Right lobe of liver (tissue), 6 donors: ENCODE measurements around the gene VWA8. TPM values are rescaled to one million over a fixed set of nuclear protein-coding genes. Genes with fewer than 3 reads are reported as not detected.

Experiments
- ATAC-seq, 4 donors: fragments of 200-7000 bp; cut with Tn5 transposase; one replicate each; pipeline ENCODE4 v1.9.1; 2020; ENCODE audit warnings: mild to moderate bottlenecking in 4 of 4, moderate library complexity in 4 of 4
- DNase-seq, 3 donors: peaks; one replicate each; pipeline ENCODE4 v3.0.0-alpha.2; 2020
- H3K27ac ChIP-seq, 3 donors: fragments of 200-600 bp; one replicate each; pipeline ENCODE4 v1.8.0; 2022
- H3K27me3 ChIP-seq, 2 donors: fragments of 200-600 bp; one replicate each; pipeline ENCODE4 v1.8.0; 2022
- H3K36me3 ChIP-seq, 4 donors: fragments of 200-600 bp; sonication (generic) in 1 of 4; one replicate each; pipeline versions ENCODE4 v1.5.1 to v1.8.0; 2017 to 2022; ENCODE audit warnings: control low read depth in 1 of 4
- H3K4me1 ChIP-seq, 4 donors: fragments of 200-600 bp; sonication (generic) in 1 of 4; one replicate each; pipeline versions ENCODE4 v1.5.1 to v1.8.0; 2017 to 2022; ENCODE audit warnings: control low read depth in 1 of 4
- H3K4me3 ChIP-seq, 3 donors: fragments of 200-600 bp; one replicate each; pipeline ENCODE4 v1.8.0; 2022
- H3K9me3 ChIP-seq, 4 donors: fragments of 200-600 bp; sonication (generic) in 1 of 4; one replicate each; pipeline versions ENCODE4 v1.5.1 to v1.8.0; 2017 to 2022; ENCODE audit warnings: control low read depth in 1 of 4
- CTCF ChIP-seq, 4 donors: fragments of 200-600 bp in 3 of 4; fragments of 450-650 bp in 1 of 4; IDR thresholded peaks; one replicate each; pipeline versions ENCODE4 v1.5.1 to v1.8.0; 2016 to 2022; ENCODE audit warnings: antibody characterized with exemption in 4 of 4, mild to moderate bottlenecking in 2 of 4
- POLR2A ChIP-seq: fragments of 450-650 bp; IDR thresholded peaks from one replicate; pipeline ENCODE4 v1.6.1; 2017; ENCODE audit warnings: antibody characterized with exemption, mild to moderate bottlenecking
- WGBS: methylation state at CpG from one replicate; pipeline ENCODE4 v1.1.6; 2018; ENCODE audit warnings: low coverage, low lambda C conversion rate; ENCODE audit not compliant: insufficient coverage; ENCODE audit errors: missing lambda C conversion rate; 5-methylcytosine and 5-hydroxymethylcytosine counted together
- intact Hi-C, 2 donors: fragments of 100-400 bp; cut with DNase I; formaldehyde crosslinking; loops; one replicate each; pipeline versions ENCODE4 v1.11.2 to v1.14.1; 2022
- total RNA-seq, 6 experiments: library from RNA; depleted of rRNA in 2 of 6; stranded (reverse); fragments of >200 nt in 2 of 6; fragmentation: NEBNext Ultra II Directional in 3 of 6; extraction: Animal tissue kit (Norgen Biotek cat#: 25700) in 3 of 6; gene quantifications; one replicate each; pipeline versions ENCODE4 v1.1.0 to v1.2.4, GENCODE V29; 2016 to 2023
- donor health status: DM: no; HTN: yes; CAD: no.
- donor health status: DM: no; HTN: no; CAD: no.
- donor health status: DM: no; HTN: no; CAD: no.
- donor health status: DM: no; HTN: yes; CAD: no.
- donor health status: DM: no; HTN: yes; CAD: no.

VWA8 gene
- total RNA-seq, 6 experiments from 2014 or later: 19.4 to 33.8 (median 30.8) TPM

DNA sequence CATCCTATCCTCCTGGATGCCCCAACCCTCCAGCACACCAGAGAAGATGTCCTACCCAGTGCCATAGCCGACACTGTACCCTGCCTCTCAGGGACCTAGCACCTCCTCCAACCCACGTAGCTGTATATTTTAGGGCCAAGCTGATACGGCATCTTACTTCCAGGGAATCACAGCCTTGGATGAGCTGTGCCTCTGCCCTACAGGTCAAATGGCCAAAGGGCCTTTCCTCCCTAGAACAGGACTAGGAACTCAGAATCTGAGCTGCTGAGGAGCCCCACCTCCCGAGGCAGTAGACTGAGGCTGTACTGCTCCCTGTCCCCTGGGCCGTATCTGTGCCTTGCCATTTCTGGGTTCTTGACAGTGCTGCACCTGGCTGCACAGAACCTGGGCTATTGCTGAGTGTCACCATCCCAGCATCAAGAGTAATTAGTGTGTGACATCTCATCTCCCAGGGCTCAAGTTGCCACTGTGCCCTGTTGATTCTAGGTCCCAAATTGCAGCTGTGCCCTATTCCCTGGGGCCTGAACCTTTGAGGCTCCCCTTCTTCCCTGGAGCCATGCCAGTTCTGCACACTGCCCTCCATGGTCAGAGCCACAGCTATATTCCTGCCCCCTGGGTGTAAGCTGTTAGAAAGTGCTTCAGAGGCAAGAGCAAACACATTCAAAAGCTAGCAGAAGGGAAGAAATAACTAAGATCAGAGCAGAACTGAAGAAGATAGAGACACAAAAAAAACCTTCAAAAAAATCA, 41.0 kb downstream of the VWA8 start:
- WGBS: 61% methylated on average over 3 of the region's 5 CpGs
- no peak for TF ChIP-seq CTCF (IDR thresholded peaks at IDR 0.05)
- no peak for TF ChIP-seq POLR2A
- ATAC-seq: peak in 2 of 4 donors; percentile 20 to 25
- no peaks in the 10 kb centered on the region for H3K27me3 ChIP-seq
- no peaks in the 10 kb centered on the region for H3K4me1 ChIP-seq
- H3K36me3 ChIP-seq: no peaks in the 10 kb centered on the region
- no peak for DNase-seq
- H3K4me3 ChIP-seq: no peak overlapping the region
- H3K9me3 ChIP-seq: no peaks in the 10 kb centered on the region
- H3K27ac ChIP-seq: no peak overlapping the region
- intact Hi-C loops: no loop called here

GRCh38 chr13:41919031-41919740, 41.7 kb downstream of the VWA8 start:
- no peaks in the 10 kb centered on the region for H3K4me1 ChIP-seq
- 38% methylated on average over 2 of the region's 3 CpGs for WGBS
- no peak for TF ChIP-seq CTCF (IDR thresholded peaks at IDR 0.05)
- no peak for TF ChIP-seq POLR2A
- DNase-seq: no peak
- no peak overlapping the region for H3K4me3 ChIP-seq
- H3K9me3 ChIP-seq: no peaks in the 10 kb centered on the region
- no peaks in the 10 kb centered on the region for H3K36me3 ChIP-seq
- intact Hi-C loops: no loop called here
- no peak overlapping the region for H3K27ac ChIP-seq
- ATAC-seq: peak; percentile 23 to 51 (median 49)
- H3K27me3 ChIP-seq: no peaks in the 10 kb centered on the region

GRCh38 chr13:41917641-41918040, 43.3 kb downstream of the VWA8 start:
- Histone ChIP-seq H3K36me3 (no peaks in the 10 kb centered on the region), H3K9me3 (no peaks in the 10 kb centered on the region), H3K4me1 (no peaks in the 10 kb centered on the region), H3K4me3 (no peak overlapping the region), H3K27ac (no peak overlapping the region), H3K27me3 (no peaks in the 10 kb centered on the region)
- ATAC-seq: no peak
- no peak for DNase-seq
- intact Hi-C loops: no loop called here
- TF ChIP-seq POLR2A: no peak
- no peak for TF ChIP-seq CTCF (IDR thresholded peaks at IDR 0.05)
- WGBS: 56% methylated on average over 1 of the region's 1 CpG

DNA sequence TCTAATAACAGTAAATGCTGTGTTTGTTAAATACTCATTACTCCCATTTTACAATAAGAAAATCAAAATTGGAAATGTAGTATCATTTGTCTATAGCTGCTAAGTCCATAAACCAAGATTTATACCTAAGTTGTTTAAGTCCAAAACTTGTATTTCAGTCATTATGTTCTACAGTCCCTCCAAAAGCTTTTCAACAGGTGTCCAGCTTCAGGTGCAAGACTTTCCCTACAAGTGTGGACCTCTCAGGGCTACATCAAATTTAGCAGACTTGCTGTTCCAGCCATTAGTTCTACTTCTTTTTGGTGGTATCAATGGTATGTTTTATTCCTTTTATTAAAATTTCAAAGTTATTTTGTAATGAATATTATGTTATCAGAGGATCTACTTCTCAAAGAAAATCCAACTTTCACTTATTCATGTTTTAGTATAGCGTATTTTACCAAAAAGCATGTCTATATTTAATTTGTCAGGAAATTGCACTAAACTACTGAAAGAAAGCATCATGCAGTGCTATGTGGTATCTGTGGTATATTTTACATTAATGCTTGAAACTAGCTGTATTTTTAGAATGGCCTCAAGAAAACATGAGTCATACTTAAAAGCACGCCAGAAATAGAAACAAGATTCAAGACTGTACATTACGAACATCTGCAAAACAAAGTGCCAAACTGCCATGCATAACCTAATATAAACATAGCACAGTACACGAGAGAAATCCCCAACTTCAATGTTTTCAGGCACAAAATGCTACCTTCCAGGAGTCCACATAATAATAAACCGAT, 44.5 kb downstream of the VWA8 start:
- no peaks in the 10 kb centered on the region for H3K9me3 ChIP-seq

More for the DNA sequence above, 44.5 kb downstream of the VWA8 start:
- intact Hi-C loops: no loop called here
- ATAC-seq (peak in 2 of 4 donors; percentile 17 to 28), DNase-seq (no peak)
- Histone ChIP-seq H3K36me3 (no peaks in the 10 kb centered on the region), H3K27ac (no peak overlapping the region), H3K4me1 (no peaks in the 10 kb centered on the region), H3K4me3 (no peak overlapping the region), H3K27me3 (no peaks in the 10 kb centered on the region)
- TF ChIP-seq CTCF (IDR thresholded peaks at IDR 0.05) (no peak), POLR2A (no peak)
- 49% methylated on average over 5 of the region's 5 CpGs for WGBS
